ENCODE data around the gene SYT8. TPM values are rescaled to one million over a fixed set of nuclear protein-coding genes. Genes with fewer than 3 reads are reported as not detected.

The SYT8 gene
- total RNA-seq, 1 experiment from 2014 or later, result not detected

- no peaks in the 10 kb centered on the region for H3K9me3 ChIP-seq (ENCODE audit: control insufficient read depth, low read depth, low read length)
- no peak overlapping the region for H2BK20ac ChIP-seq (ENCODE audit: low read depth, low read length, poor library complexity, severe bottlenecking)
- H4K91ac ChIP-seq (ENCODE audit: insufficient read length, low read depth, low read length), result no peak overlapping the region
- whole genome bisulfite sequencing (ENCODE audit: extremely low coverage, insufficient read length, low lambda C conversion rate), result no CpG with 5 or more reads among the region's 38 CpGs
- TF ChIP-seq CTCF (conservative IDR thresholded peaks at IDR 0.05), result peak; percentile 92
- no peak overlapping the region for H3K9ac ChIP-seq (ENCODE audit: extremely low read depth, insufficient read length, low read length)
- H3K27me3 ChIP-seq (ENCODE audit: insufficient read depth, low read length), result no peaks in the 10 kb centered on the region
- no peak overlapping the region for H3K18ac ChIP-seq (ENCODE audit: insufficient read length, low read depth, low read length)
- H4K5ac ChIP-seq (ENCODE audit: insufficient read length, low read depth, low read length), result no peak overlapping the region
- peaks cover 3% of the 10 kb centered on the region for H3K23me2 ChIP-seq (ENCODE audit: insufficient read length, low read depth, low read length, poor library complexity, severe bottlenecking)
- no peak overlapping the region for H2BK120ac ChIP-seq (ENCODE audit: low read depth, low read length, poor library complexity, severe bottlenecking)
- no peak overlapping the region for H2BK12ac ChIP-seq (ENCODE audit: insufficient read length, low read depth, low read length)
- no peak overlapping the region for H3K27ac ChIP-seq (ENCODE audit: insufficient read length, low read depth, low read length)
- H3K79me1 ChIP-seq (ENCODE audit: insufficient read depth, low read depth, low read length, poor library complexity, severe bottlenecking), result no peaks in the 10 kb centered on the region
- Mint-ChIP-seq H3K9me3 (no peaks in the 10 kb centered on the region; a peak in 1 of 5 replicates), H3K36me3 (ENCODE audit: insufficient read depth in 1 of 3, low read depth in 3 of 3) (no peaks in the 10 kb centered on the region), H3K27ac (no peak overlapping the region), H3K4me3 (no peak overlapping the region), H3K27me3 (ENCODE audit: low read depth) (peaks cover 11% of the 10 kb centered on the region), H3K4me1 (peaks cover 2 to 6% of the 10 kb centered on the region in 2 experiments; a peak in 3 of 4 replicates)
- H4K8ac ChIP-seq (replicated peaks; ENCODE audit: insufficient read length, low read depth, low read length), result no peak overlapping the region
- no peak overlapping the region for H3K56ac ChIP-seq (ENCODE audit: insufficient read length, low read depth, low read length)
- H2AK5ac ChIP-seq (ENCODE audit: insufficient read length, low read length), result no peak overlapping the region
- H3K4me2 ChIP-seq (ENCODE audit: insufficient read depth, insufficient read length, low read length), result no peak overlapping the region
- no peak overlapping the region for H3K4ac ChIP-seq (ENCODE audit: low read depth, low read length)
- H2BK15ac ChIP-seq (ENCODE audit: low read depth, low read length), result no peak overlapping the region; the same call in 1 of the 2 replicates
- H3K79me2 ChIP-seq (ENCODE audit: insufficient read depth, low read length), result no peaks in the 10 kb centered on the region
- peak; percentile 82 for DNase-seq
- no peak overlapping the region for H3T11ph ChIP-seq (ENCODE audit: low read length)
- H3K23ac ChIP-seq (ENCODE audit: insufficient read length, low read depth, low read length), result no peak overlapping the region
- H4K20me1 ChIP-seq (ENCODE audit: control insufficient read depth, insufficient read depth, insufficient read length), result no peaks in the 10 kb centered on the region
- H2BK5ac ChIP-seq (ENCODE audit: insufficient read length, low read length), result no peak overlapping the region
- no peak overlapping the region for H3K14ac ChIP-seq (ENCODE audit: insufficient read depth, low read length)
- H2AFZ ChIP-seq (ENCODE audit: low read length), result no peak overlapping the region
- H3K4me1 ChIP-seq (ENCODE audit: insufficient read depth, low read length), result no peaks in the 10 kb centered on the region
Measured at GRCh38 chr11:1837171-1838076, 2.6 kb downstream of the SYT8 start.

Data from H9 (cell line).